Spleen (tissue), 11 donors: ENCODE results near the gene RBM20. TPM values are rescaled to one million over a fixed set of nuclear protein-coding genes. Genes with fewer than 3 reads are reported as not detected.

Experiments
- DNase-seq: peaks from one replicate; pipeline ENCODE4 v3.0.0-alpha.2; 2020
- H3K27ac ChIP-seq, 8 donors: fragments of 200-600 bp; sonication (generic) in 7 of 8; 1 replicate in 4 of 8; 2 replicates in 4 of 8; pipeline versions ENCODE4 v1.5.0 to v1.8.0; 2016 to 2021; ENCODE audit warnings: inconsistent platforms in 4 of 8, mild to moderate bottlenecking in 4 of 8, moderate library complexity in 1 of 8
- H3K27me3 ChIP-seq, 7 donors: fragments of 200-600 bp; sonication (generic) in 6 of 7; replicated peaks in 1 of 7; 1 replicate in 4 of 7; 2 replicates in 3 of 7; pipeline versions ENCODE4 v1.5.0 to v1.8.0; 2016 to 2021; ENCODE audit warnings: inconsistent platforms in 3 of 7, mild to moderate bottlenecking in 1 of 7
- H3K36me3 ChIP-seq, 6 donors: fragments of 200-600 bp; sonication (generic) in 5 of 6; 1 replicate in 4 of 6; 2 replicates in 2 of 6; pipeline versions ENCODE4 v1.5.0 to v1.8.0; 2016 to 2021; ENCODE audit warnings: inconsistent platforms in 2 of 6
- H3K4me1 ChIP-seq, 6 donors: fragments of 200-600 bp; sonication (generic) in 5 of 6; 1 replicate in 3 of 6; 2 replicates in 3 of 6; pipeline versions ENCODE4 v1.5.0 to v1.8.0; 2016 to 2021; ENCODE audit warnings: inconsistent platforms in 3 of 6
- H3K4me3 ChIP-seq, 8 donors: fragments of 200-600 bp; sonication (generic) in 7 of 8; 1 replicate in 4 of 8; 2 replicates in 4 of 8; pipeline versions ENCODE4 v1.5.0 to v1.8.0; 2016 to 2021; ENCODE audit warnings: inconsistent platforms in 4 of 8, mild to moderate bottlenecking in 4 of 8, moderate library complexity in 2 of 8
- H3K9me3 ChIP-seq, 8 donors: fragments of 200-600 bp; sonication (generic) in 7 of 8; 1 replicate in 4 of 8; 2 replicates in 4 of 8; pipeline versions ENCODE4 v1.5.0 to v1.8.0; 2016 to 2021; ENCODE audit warnings: inconsistent platforms in 4 of 8
- POLR2A ChIP-seq, 3 donors: fragments of 450-650 bp; IDR thresholded peaks; one replicate each; pipeline ENCODE4 v1.5.1; 2017; ENCODE audit warnings: antibody characterized with exemption in 3 of 3, mild to moderate bottlenecking in 1 of 3
- POLR2AphosphoS5 ChIP-seq, 3 donors: sonication (generic); formaldehyde crosslinking; IDR thresholded peaks; one replicate each; pipeline ENCODE4 v1.5.1; 2017; ENCODE audit warnings: antibody characterized with exemption in 3 of 3
- WGBS, 5 donors: extraction: QIAGEN DNeasy Blood & Tissue Kit in 3 of 5; methylation state at CpG; one replicate each; pipeline versions ENCODE4 v1.1.5 to v1.1.7; 2013 to 2018; 5-methylcytosine and 5-hydroxymethylcytosine counted together
- intact Hi-C: fragments of 100-400 bp; cut with DNase I; formaldehyde crosslinking; loops from one replicate; pipeline ENCODE4 v1.15.0; 2023; ENCODE audit warnings: low total_unique reads
- polyA plus RNA-seq, 3 donors: library from polyadenylated mRNA; stranded (reverse); fragments of 200-250 nt; gene quantifications; one replicate each; pipeline ENCODE4 v1.2.1, GENCODE V29; 2013
- total RNA-seq, 7 donors: library from RNA; depleted of rRNA in 3 of 7; stranded (reverse); fragments of >200 nt in 3 of 7; fragmentation: NEBNext Ultra II Directional in 4 of 7; extraction: Animal tissue kit (Norgen Biotek cat#: 25700) in 4 of 7; gene quantifications; one replicate each; pipeline versions ENCODE4 v1.1.0 to v1.2.1, GENCODE V29; 2016 to 2021
- TF ChIP-seq, protein P1 (sequence below), 11 experiments: fragments of 200-600 bp in 7 of 11; fragments of 450-650 bp in 4 of 11; sonication (generic) in 4 of 11; IDR thresholded peaks in 8 of 11; conservative IDR thresholded peaks in 3 of 11; 1 replicate in 7 of 11; 2 replicates in 4 of 11; pipeline versions ENCODE4 v1.4.0 to v1.8.0; 2016 to 2021; ENCODE audit warnings: antibody characterized with exemption in 11 of 11, inconsistent platforms in 4 of 11, mild to moderate bottlenecking in 1 of 11
- donor health status: healthy with polysubstance abuse.
- donor health status: DM: no; HTN: no; CAD: no; lungs with moderate emphysema.
- donor health status: DM: no; HTN: no; CAD: no.
- donor health status: Bipolar disorder and iron deficiency.
- donor health status: healthy.
- donor health status: DM: no; HTN: no; CAD: no.
- donor health status: DM: yes; HTN: yes; CAD: no.

RBM20 gene
- total and polyA plus RNA-seq, 10 donors = 0.04 to 0.72 (median 0.29) TPM; not detected in 1

GRCh38 chr10:110791541-110792073 lies 147.5 kb downstream of the RBM20 start:
- H3K27me3 ChIP-seq = peaks cover 0 to 8% (median 0%) of the 10 kb centered on the region in 7 donors
- WGBS, 5 donors = 63 to 89% (median 81%) methylated on average over 4 of the region's 4 CpGs
- no peak overlapping the region for H3K4me3 ChIP-seq
- intact Hi-C loops = no loop called here
- peaks cover 0 to 9% (median 0%) of the 10 kb centered on the region in 6 donors for H3K4me1 ChIP-seq
- TF ChIP-seq POLR2A (IDR thresholded peaks at IDR 0.05) = no peak
- TF ChIP-seq, protein P1, sequence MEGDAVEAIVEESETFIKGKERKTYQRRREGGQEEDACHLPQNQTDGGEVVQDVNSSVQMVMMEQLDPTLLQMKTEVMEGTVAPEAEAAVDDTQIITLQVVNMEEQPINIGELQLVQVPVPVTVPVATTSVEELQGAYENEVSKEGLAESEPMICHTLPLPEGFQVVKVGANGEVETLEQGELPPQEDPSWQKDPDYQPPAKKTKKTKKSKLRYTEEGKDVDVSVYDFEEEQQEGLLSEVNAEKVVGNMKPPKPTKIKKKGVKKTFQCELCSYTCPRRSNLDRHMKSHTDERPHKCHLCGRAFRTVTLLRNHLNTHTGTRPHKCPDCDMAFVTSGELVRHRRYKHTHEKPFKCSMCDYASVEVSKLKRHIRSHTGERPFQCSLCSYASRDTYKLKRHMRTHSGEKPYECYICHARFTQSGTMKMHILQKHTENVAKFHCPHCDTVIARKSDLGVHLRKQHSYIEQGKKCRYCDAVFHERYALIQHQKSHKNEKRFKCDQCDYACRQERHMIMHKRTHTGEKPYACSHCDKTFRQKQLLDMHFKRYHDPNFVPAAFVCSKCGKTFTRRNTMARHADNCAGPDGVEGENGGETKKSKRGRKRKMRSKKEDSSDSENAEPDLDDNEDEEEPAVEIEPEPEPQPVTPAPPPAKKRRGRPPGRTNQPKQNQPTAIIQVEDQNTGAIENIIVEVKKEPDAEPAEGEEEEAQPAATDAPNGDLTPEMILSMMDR (IDR thresholded peaks at IDR 0.05 in 8 of 11, conservative IDR thresholded peaks at IDR 0.05 in 3 of 11) = no peak
- no peak for TF ChIP-seq POLR2AphosphoS5 (IDR thresholded peaks at IDR 0.05)
- no peak overlapping the region for H3K27ac ChIP-seq
- no peaks in the 10 kb centered on the region for H3K36me3 ChIP-seq
- DNase-seq = no peak
- H3K9me3 ChIP-seq = no peaks in the 10 kb centered on the region

GRCh38 chr10:110792476-110793125 lies 148.5 kb downstream of the RBM20 start:
- no peak for DNase-seq

GRCh38 chr10:110793128-110793812 lies 149.1 kb downstream of the RBM20 start:
- Histone ChIP-seq H3K36me3 (no peaks in the 10 kb centered on the region), H3K9me3 (no peaks in the 10 kb centered on the region), H3K27ac (no peak overlapping the region), H3K27me3 (peaks cover 0 to 14% (median 0%) of the 10 kb centered on the region in 7 donors), H3K4me1 (peaks cover 0 to 9% (median 0%) of the 10 kb centered on the region in 6 donors), H3K4me3 (no peak overlapping the region)
- no peak for DNase-seq
- 78 to 83% (median 79%) methylated on average over 9 of the region's 9 CpGs for WGBS, 5 donors
- intact Hi-C loops = no loop called here
- no peak for TF ChIP-seq POLR2AphosphoS5 (IDR thresholded peaks at IDR 0.05)
- TF ChIP-seq, protein P1 (IDR thresholded peaks at IDR 0.05 in 8 of 11, conservative IDR thresholded peaks at IDR 0.05 in 3 of 11) = no peak
- no peak for TF ChIP-seq POLR2A (IDR thresholded peaks at IDR 0.05)

More at GRCh38 chr10:110792476-110793125, 148.5 kb downstream of the RBM20 start:
- TF ChIP-seq, protein P1 (IDR thresholded peaks at IDR 0.05 in 8 of 11, conservative IDR thresholded peaks at IDR 0.05 in 3 of 11) = no peak
- TF ChIP-seq POLR2AphosphoS5 (IDR thresholded peaks at IDR 0.05) = no peak
- TF ChIP-seq POLR2A (IDR thresholded peaks at IDR 0.05) = no peak
- Histone ChIP-seq H3K27ac (no peak overlapping the region), H3K36me3 (no peaks in the 10 kb centered on the region), H3K4me1 (peaks cover 0 to 9% (median 0%) of the 10 kb centered on the region in 6 donors), H3K27me3 (peaks cover 0 to 14% (median 0%) of the 10 kb centered on the region in 7 donors), H3K9me3 (no peaks in the 10 kb centered on the region), H3K4me3 (no peak overlapping the region)
- intact Hi-C loops = no loop called here
- WGBS, 5 donors = 75 to 84% (median 80%) methylated on average over 3 of the region's 3 CpGs

GRCh38 chr10:110793886-110794285 lies 149.8 kb downstream of the RBM20 start:
- H3K4me3 ChIP-seq = no peak overlapping the region
- H3K27me3 ChIP-seq = peaks cover 0 to 14% (median 0%) of the 10 kb centered on the region in 7 donors
- WGBS, 5 donors = 89 to 96% (median 93%) methylated on average over 6 of the region's 6 CpGs
- TF ChIP-seq POLR2A (IDR thresholded peaks at IDR 0.05) (no peak), POLR2AphosphoS5 (IDR thresholded peaks at IDR 0.05) (no peak)
- TF ChIP-seq, protein P1 (IDR thresholded peaks at IDR 0.05 in 8 of 11, conservative IDR thresholded peaks at IDR 0.05 in 3 of 11) = no peak
- H3K4me1 ChIP-seq = peaks cover 0 to 9% (median 0%) of the 10 kb centered on the region in 6 donors
- intact Hi-C loops = no loop called here
- DNase-seq = no peak
- no peaks in the 10 kb centered on the region for H3K9me3 ChIP-seq
- no peaks in the 10 kb centered on the region for H3K36me3 ChIP-seq
- no peak overlapping the region for H3K27ac ChIP-seq
